HuH-7 (cell line): ENCODE measurements around the gene PCDH15.

Experiments used
- DNase-seq: peaks from one replicate; pipeline ENCODE4 v3.0.0; 2011; ENCODE audit warnings: low spot score

PCDH15 gene

GRCh38 chr10:54800741-54801421, at the start of gene PCDH15:
TSS of gene PCDH15 (minus strand) at chr10:54801231. CDS start at chr10:54664262, 136,969 bp downstream.
- DNase-seq: peak; percentile 1

GRCh38 chr10:54843932-54844331, 42.9 kb upstream of the PCDH15 start:
- DNase-seq: no peak

GRCh38 chr10:54843085-54843646, 42.1 kb upstream of the PCDH15 start:
- DNase-seq: no peak

GRCh38 chr10:54837479-54837878, 36.4 kb upstream of the PCDH15 start:
- DNase-seq: no peak

DNA sequence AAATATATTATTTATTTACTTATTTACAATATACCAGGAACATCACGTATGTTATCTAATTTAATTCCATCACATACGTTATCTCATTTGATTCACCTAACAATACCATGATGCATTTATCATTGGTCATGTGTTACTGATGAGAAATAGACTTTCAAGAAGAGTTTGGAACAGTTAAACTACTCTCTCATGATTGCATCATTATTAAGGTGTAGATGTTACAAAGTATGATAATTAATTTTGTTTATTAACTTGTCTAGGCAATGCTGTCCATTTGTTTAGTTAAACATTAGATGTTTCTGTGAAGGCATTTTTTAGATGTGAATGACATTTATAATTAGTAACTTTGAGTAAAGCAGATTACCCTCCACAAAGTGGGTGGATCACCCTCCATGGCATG, 32.0 kb upstream of the PCDH15 start:
- no peak for DNase-seq

DNA sequence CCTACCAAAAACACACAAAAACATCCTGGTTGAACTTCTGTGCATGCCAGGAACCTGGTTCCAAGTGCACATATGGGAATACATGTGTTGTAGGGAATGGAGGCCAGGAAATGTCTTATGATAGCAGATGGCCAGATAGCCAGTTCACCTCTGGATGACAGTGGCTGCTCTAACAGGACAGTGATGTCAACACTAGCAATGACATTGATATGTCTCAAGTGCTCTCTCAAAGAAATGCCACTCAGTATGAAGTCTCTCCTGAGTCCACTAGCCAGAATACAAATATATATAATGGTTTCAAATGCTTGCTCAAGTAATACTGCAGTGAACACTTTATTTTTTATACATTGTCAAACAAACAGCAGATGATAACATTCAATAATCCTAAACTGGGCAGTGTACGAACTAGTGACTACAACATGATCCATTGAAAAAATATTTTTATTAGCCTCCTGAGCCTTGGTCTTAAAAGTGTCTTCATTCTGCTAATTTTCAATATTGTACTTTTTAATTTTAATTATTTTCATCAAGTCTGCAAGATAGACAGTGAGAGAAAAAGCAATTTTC, 26.0 kb upstream of the PCDH15 start:
- no peak for DNase-seq

- no peak for DNase-seq
Observed at GRCh38 chr10:54815583-54815982, 14.6 kb upstream of the PCDH15 start.

- DNase-seq: no peak
Observed at GRCh38 chr10:54808186-54808935, 7.3 kb upstream of the PCDH15 start.

DNA sequence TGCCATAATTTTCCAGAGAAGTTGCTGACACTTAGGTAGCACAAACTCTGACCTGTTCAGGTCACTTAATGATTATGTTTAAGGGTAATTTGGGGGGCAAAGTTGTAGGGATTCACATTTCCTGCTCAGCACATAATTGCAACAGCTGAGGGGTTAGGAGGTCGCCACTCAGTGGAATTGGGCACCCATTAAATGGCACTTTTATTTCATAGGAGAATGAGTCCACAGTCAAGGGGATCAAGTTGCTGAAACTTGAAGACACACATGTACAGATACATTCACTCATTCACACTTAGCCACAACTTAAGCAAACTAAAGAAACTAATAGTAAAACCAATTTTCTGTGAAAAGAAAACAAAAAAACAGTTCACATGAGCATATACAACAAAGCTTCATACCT, 1.5 kb downstream of the PCDH15 start:
- DNase-seq: no peak

DNA sequence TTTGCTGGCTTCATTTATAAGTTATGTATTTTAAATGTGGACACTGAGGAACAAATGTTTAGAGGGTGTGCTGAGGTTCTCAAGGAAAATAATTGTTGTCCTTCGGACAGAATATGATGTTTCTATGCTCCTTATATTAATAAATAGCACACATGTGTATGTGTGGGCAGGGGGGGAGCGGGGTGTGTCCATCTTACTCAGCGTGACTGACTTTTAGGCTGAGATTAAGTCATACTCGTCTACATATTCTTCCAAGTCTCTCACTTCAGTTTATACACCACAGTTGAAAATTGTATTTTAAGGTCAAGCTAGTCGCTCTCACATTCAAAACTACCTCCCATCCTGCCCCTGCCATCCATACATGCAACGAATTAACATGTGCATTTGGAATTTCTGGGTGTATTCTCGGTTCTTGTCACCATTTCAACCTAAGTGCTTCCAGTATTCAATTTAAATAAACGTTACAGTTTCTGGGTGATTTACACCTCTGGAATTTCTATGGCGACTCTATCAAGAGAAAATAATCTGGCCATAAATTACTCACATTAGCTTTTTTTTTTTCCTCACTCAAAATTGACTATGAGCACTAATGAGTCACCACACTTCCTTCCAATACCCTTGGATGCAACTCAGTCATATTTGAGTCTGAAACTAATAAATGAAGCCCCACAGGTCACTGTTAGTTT, 3.3 kb downstream of the PCDH15 start:
- DNase-seq: no peak

GRCh38 chr10:54796881-54797280, 4.2 kb downstream of the PCDH15 start:
- DNase-seq: no peak

DNA sequence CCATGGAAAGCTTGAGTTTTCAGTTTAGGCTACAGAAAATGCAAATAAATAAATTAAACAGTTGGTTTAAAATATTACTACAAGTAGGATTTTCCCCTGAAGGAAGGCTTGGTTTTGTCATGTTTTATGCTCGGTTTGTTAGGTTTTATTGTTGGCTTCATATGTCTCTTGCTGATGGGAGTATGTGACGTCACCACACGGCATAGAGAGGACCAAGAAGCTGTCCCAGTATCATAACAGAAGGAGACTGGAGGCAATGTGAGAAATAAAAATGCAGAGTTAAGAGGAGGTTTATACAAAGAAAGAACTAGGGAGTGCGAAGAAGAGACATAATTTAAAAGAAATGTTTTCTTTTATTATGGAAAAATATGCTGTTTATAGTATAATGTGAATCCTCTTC, 24.4 kb downstream of the PCDH15 start:
- no peak for DNase-seq

DNA sequence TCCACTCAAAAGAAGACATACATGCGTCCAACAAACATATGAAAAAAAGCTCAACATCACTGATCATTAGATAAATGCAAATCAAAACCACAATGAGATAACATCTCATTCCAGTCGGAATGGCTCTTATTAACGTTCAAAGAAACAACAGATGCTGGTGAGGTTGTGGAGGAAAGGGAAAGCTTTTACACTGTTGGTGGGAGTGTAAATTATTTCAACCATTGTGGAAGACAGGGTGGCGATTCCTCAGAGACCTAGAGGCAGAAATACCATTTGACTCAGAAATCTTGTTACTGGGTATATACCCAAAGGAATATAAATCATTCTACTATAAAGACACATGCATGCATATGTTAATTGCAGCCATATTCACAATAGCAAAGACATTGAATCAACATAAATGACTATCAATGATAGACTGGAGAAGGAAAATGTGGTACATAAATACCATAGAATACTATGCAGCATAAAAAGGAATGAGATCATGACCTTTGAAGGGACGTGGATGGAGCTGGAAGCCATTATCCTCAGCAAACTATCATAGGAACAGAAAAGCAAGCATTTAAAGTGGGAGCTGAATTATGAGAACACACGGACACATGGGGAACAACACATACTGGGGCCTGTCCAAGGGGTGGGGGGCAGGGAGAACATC, 28.4 kb downstream of the PCDH15 start:
- no peak for DNase-seq

GRCh38 chr10:54769051-54769450, 32.0 kb downstream of the PCDH15 start:
- no peak for DNase-seq

DNA sequence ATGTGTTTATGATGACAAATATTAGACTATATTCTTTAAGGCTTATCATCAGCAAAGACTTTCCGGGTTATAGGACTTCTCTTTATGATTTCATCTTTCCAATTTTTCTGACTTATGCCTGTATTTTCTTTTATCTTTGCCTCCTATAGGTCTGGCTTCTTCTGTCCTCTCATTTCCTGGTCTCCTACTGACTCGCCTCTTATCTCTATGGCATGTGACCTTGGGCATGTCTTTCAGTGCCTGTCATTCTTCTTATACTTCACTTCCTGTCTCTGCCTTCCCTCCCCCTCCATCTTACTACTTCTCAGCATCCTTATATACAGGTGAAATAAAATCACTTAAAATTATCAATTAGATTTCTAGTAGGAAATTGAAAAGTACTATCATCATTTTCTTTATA, 42.2 kb downstream of the PCDH15 start:
- no peak for DNase-seq

- DNase-seq: no peak
Observed at GRCh38 chr10:54749623-54750022, 51.4 kb downstream of the PCDH15 start.

DNA sequence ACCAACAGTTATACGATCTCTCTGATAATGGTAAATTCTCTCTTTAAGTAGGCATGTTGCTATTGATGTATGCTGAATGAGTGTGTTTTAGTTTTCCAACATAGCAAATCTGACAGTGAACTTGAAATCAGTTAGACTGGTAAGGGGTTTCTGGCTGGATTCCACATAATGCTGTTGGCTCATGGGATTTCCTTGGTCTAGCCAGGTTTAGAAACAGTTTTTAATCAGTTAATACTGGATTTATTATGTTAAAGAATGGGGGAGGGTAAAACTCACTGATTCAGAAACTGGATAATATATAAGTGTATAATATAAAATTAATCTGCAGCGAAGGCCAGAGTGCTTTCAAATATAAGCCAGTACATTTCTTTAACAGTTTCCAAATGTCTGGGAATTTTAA, 55.6 kb downstream of the PCDH15 start:
- no peak for DNase-seq

DNA sequence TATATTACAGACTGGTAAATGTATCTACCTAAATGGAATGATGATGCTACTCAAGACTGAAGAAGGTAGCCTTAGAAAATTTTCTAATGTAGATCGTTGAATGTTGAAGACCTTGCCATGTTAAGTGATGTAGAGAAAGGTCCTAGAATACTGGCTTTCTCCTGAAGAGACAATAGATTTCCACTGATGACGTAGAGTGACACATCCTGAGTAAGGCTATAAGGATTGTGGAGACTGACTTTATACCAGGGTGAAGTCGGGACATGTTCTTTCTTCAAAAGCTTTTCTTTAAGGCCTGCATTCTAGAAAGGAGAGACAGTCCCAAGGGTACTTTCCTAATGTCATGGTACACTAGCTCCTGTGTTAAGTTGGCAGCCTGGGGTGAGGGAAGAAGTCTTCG, 58.6 kb downstream of the PCDH15 start:
- DNase-seq: no peak

DNA sequence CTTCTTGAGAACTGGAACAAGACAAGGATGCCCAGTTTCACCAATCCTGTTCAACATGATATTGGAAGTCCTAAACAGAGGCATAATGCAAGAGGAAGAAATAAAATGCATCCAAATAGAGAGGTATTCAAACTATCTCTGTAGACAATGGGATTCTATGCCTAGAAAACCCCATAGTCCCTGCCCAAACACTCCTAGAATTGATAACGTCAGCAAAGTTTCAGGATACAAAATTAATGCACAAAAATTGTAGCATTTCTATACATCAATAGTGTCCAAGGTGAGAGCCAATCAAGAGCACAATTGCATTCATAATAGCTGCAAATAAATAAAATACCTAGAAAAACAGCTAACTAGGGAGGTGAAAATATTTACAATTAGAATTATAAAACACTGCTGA, 72.5 kb downstream of the PCDH15 start:
- DNase-seq: no peak

DNA sequence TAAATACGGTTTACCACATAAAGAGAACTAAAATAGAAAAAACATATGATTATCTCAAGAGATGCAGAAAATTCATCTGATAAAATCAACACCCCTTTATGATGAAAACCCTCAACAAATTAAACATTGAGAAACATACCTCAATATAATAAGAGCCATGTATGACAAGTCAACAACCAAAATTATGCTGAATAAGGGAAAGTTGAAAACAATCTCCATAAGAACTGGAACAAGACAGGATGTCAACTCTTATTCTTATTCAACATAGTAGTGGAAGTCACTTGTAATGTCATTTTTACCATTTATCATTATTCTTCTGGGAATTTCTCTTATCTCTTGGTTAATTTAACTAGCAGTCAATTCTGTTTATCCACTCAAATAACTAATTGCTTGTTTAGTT, 79.0 kb downstream of the PCDH15 start:
- no peak for DNase-seq

DNA sequence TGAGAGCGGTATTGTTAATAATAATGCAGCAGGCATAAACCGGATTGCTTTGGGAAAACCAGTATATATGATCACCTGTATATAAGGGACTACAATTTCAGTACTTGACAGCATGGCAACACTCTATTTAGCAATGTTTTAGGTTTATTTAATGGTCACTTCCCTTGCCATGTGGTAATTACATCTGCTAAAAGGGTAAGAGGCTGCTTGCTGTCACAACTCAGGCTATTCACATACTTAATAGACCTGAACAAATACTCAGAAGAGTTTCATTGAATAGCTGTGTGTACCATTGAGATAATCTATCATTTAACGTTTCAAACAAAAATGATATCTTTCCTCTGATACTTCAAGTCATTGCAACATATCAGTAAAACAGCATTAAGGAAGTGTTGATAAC, 90.1 kb downstream of the PCDH15 start:
- no peak for DNase-seq

GRCh38 chr10:54708591-54708990, 92.4 kb downstream of the PCDH15 start:
- DNase-seq: no peak
